ENCODE data around the gene TGM2.

- TF ChIP-seq CTCF (IDR thresholded peaks at IDR 0.05) = no peak
- no peak for TF ChIP-seq POLR2A (IDR thresholded peaks at IDR 0.05)
These were observed 27.3 kb upstream of the TGM2 start for GRCh38 chr20:38192323-38192885.
